ENCODE measurements around the gene AFF3.

DNA sequence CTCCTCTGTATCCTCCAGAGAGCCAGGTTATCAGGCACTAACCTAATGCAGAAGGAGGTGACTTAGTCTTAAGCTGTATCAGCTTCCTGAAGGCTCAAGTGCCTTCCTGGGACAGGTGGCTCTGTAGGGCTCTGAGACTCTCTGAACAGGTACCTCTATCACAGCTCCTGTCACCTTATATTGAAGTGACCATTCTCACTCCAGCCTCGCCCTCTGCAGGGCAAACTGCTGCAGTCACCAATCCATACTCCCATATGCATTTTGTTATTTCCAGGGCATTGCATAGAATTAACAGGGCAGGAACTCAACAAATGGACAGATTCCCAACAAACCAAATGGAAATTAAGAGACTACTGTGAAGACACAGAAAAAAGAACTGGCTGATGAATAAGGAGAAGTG, 449.6 kb downstream of the AFF3 start:
- TF ChIP-seq, protein P1, sequence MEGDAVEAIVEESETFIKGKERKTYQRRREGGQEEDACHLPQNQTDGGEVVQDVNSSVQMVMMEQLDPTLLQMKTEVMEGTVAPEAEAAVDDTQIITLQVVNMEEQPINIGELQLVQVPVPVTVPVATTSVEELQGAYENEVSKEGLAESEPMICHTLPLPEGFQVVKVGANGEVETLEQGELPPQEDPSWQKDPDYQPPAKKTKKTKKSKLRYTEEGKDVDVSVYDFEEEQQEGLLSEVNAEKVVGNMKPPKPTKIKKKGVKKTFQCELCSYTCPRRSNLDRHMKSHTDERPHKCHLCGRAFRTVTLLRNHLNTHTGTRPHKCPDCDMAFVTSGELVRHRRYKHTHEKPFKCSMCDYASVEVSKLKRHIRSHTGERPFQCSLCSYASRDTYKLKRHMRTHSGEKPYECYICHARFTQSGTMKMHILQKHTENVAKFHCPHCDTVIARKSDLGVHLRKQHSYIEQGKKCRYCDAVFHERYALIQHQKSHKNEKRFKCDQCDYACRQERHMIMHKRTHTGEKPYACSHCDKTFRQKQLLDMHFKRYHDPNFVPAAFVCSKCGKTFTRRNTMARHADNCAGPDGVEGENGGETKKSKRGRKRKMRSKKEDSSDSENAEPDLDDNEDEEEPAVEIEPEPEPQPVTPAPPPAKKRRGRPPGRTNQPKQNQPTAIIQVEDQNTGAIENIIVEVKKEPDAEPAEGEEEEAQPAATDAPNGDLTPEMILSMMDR (conservative IDR thresholded peaks at IDR 0.05; ENCODE audit: low read depth, low read length): no peak
- no peak for TF ChIP-seq EZH2 (IDR thresholded peaks at IDR 0.05; ENCODE audit: borderline replicate concordance, low read depth, low read length, poor library complexity, severe bottlenecking)

Data from A673 (cell line).